ENCODE measurements around the gene DCAF11. TPM values are rescaled to one million over a fixed set of nuclear protein-coding genes. Genes with fewer than 3 reads are reported as not detected.

The DCAF11 gene
- total and polyA plus RNA-seq, 2 of the 13 experiments (the other 11 are each of a cell fraction or from before 2014, with no cell fraction given) = 150 to 257 TPM

GRCh38 chr14:24093901-24094840 lies 20.4 kb upstream of the DCAF11 start, which contains the start of gene PCK2 (continued):
- TF ChIP-seq DBP (CRISPR knock-in tag; IDR thresholded peaks at IDR 0.05; ENCODE audit: not compliant biosample characterization) (peak; percentile 60), DZIP1 (CRISPR knock-in tag; IDR thresholded peaks at IDR 0.05) (no peak), DMAP1 (CRISPR knock-in tag; IDR thresholded peaks at IDR 0.05) (peak; percentile 96), TCF7 (IDR thresholded peaks at IDR 0.05; ENCODE audit: low read depth) (no peak), ZNF563 (CRISPR knock-in tag; IDR thresholded peaks at IDR 0.05) (no peak), ZFP1 (CRISPR knock-in tag; IDR thresholded peaks at IDR 0.05) (0 out of 2 replicates have a peak, but pooled peaks have one; percentile 39), MTF1 (CRISPR knock-in tag; IDR thresholded peaks at IDR 0.05) (peak; percentile 90), ZMYM2 (CRISPR knock-in tag; IDR thresholded peaks at IDR 0.05) (peak; percentile 78), ZNF101 (CRISPR knock-in tag; IDR thresholded peaks at IDR 0.05; ENCODE audit: borderline replicate concordance, low read depth) (no peak; the same call in 1 of the 2 replicates), ZNF569 (CRISPR knock-in tag; IDR thresholded peaks at IDR 0.05; ENCODE audit: borderline replicate concordance) (peak; percentile 78; the same call in 1 of the 2 replicates), ZSCAN20 (CRISPR knock-in tag; IDR thresholded peaks at IDR 0.05; ENCODE audit: borderline replicate concordance) (peak; percentile 99), SAP130 (CRISPR knock-in tag; IDR thresholded peaks at IDR 0.05; ENCODE audit: low read depth) (peak; percentile 96), U2AF2 (IDR thresholded peaks at IDR 0.05; ENCODE audit: low read depth, low read length) (peak; percentile 56; the same call in 1 of the 2 replicates), RFX5 (IDR thresholded peaks at IDR 0.05; ENCODE audit: low read depth, low read length) (peak; percentile 7; the same call in 1 of the 2 replicates), ZNF280D (CRISPR knock-in tag; IDR thresholded peaks at IDR 0.05) (peak; percentile 98), MED1 (CRISPR knock-in tag; IDR thresholded peaks at IDR 0.05) (peak; percentile 90), ZNF816 (CRISPR knock-in tag; IDR thresholded peaks at IDR 0.05; ENCODE audit: borderline replicate concordance) (no peak), RORA (CRISPR knock-in tag; IDR thresholded peaks at IDR 0.05) (no peak), ZNF276 (CRISPR knock-in tag; IDR thresholded peaks at IDR 0.05; ENCODE audit: low read depth) (no peak; the same call in none of the 2 replicates), KAT2B (IDR thresholded peaks at IDR 0.05; ENCODE audit: borderline replicate concordance, low read depth, low read length) (no peak), NFYC (CRISPR knock-in tag; IDR thresholded peaks at IDR 0.05) (peak; percentile 79)
